Stomach (tissue), 9 donors: ENCODE measurements around the gene CRIM1. TPM values are rescaled to one million over a fixed set of nuclear protein-coding genes. Genes with fewer than 3 reads are reported as not detected.
A peak's percentile ranks its signal among the peaks of the same experiment; 100 is the strongest.

Experiments
- DNase-seq, 2 donors: peaks; one replicate each; pipeline versions ENCODE4 v3.0.0 to v3.0.0-alpha.2; 2013 to 2019
- H3K27ac ChIP-seq, 5 donors: fragments of 200-600 bp in 4 of 5; sonication (generic) in 4 of 5; one replicate each; pipeline ENCODE4 v1.5.1; 2013 to 2019; ENCODE audit warnings: mild to moderate bottlenecking in 1 of 5, moderate library complexity in 1 of 5
- H3K27me3 ChIP-seq, 3 donors: fragments of 200-600 bp; sonication (generic); one replicate each; pipeline ENCODE4 v1.5.1; 2017 to 2019; ENCODE audit warnings: mixed run types in 1 of 3
- H3K36me3 ChIP-seq, 4 donors: fragments of 200-600 bp; sonication (generic); 1 replicate in 3 of 4; 2 replicates in 1 of 4; pipeline ENCODE4 v1.5.1; 2016 to 2019
- H3K4me1 ChIP-seq, 4 donors: fragments of 200-600 bp; sonication (generic); one replicate each; pipeline ENCODE4 v1.5.1; 2016 to 2019
- H3K4me3 ChIP-seq, 4 donors: fragments of 200-600 bp; sonication (generic) in 3 of 4; one replicate each; pipeline ENCODE4 v1.5.1; 2016 to 2019; ENCODE audit warnings: mild to moderate bottlenecking in 1 of 4
- H3K9me3 ChIP-seq, 4 donors: fragments of 200-600 bp; sonication (generic); one replicate each; pipeline ENCODE4 v1.5.1; 2016 to 2019
- CTCF ChIP-seq, 7 experiments: fragments of 450-650 bp in 4 of 7; fragments of 200-600 bp in 3 of 7; sonication (generic) in 3 of 7; IDR thresholded peaks; one replicate each; pipeline ENCODE4 v1.5.1; 2016 to 2019; ENCODE audit warnings: antibody characterized with exemption in 7 of 7, control low read depth in 2 of 7, mild to moderate bottlenecking in 1 of 7
- EP300 ChIP-seq: sonication (generic); formaldehyde crosslinking; IDR thresholded peaks from one replicate; pipeline ENCODE4 v1.6.1; 2017; ENCODE audit warnings: antibody characterized with exemption
- POLR2A ChIP-seq, 4 donors: fragments of 450-650 bp; IDR thresholded peaks; one replicate each; pipeline ENCODE4 v1.6.1; 2016; ENCODE audit warnings: antibody characterized with exemption in 4 of 4, control low read depth in 2 of 4, mild to moderate bottlenecking in 1 of 4, moderate library complexity in 1 of 4
- POLR2AphosphoS5 ChIP-seq, 3 donors: sonication (generic); formaldehyde crosslinking; IDR thresholded peaks; one replicate each; pipeline ENCODE4 v1.6.1; 2016; ENCODE audit warnings: antibody characterized with exemption in 3 of 3
- WGBS, 5 donors: extraction: QIAGEN DNeasy Blood & Tissue Kit in 3 of 5; methylation state at CpG; one replicate each; pipeline versions ENCODE4 v1.1.5 to v1.1.7; 2013 to 2018; 5-methylcytosine and 5-hydroxymethylcytosine counted together
- intact Hi-C: fragments of 100-400 bp; cut with DNase I; formaldehyde crosslinking; loops from one replicate; pipeline ENCODE4 v1.15.1; 2023; ENCODE audit warnings: low total_unique reads
- polyA plus RNA-seq, 3 donors: library from polyadenylated mRNA; stranded (reverse); fragments of 200-250 nt; gene quantifications; one replicate each; pipeline ENCODE4 v1.2.3, GENCODE V29; 2013
- total RNA-seq, 5 donors: library from RNA; depleted of rRNA; stranded (reverse); fragments of >200 nt; gene quantifications; one replicate each; pipeline versions ENCODE4 v1.1.0 to v1.2.3, GENCODE V29; 2014 to 2016
- donor health status: healthy with polysubstance abuse.
- donor health status: Bipolar disorder and iron deficiency.
- donor health status: healthy.

CRIM1 gene
- total and polyA plus RNA-seq, 8 donors, result 3.1 to 158 (median 50.7) TPM

DNA sequence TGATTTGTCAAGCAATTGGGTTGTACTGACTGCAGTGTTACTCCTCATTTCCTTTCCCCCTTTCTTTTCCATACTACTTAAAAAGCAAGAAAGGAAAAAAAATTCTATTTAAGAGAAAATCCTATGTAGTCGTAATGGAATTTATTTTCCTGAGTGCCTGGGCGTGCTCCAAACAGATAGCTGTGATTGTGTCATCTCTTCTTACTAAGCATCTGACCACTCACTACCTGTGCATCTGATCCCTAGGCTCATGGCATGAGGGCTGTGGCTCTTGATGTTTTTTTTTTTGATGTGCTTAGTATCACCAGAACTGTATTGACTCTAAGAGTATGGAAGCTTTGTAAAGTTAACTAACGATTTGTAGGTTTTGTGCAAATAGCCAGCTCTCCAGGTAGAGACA, 19.0 kb downstream of the CRIM1 start:
- WGBS, 5 donors, result 84 to 94% (median 88%) methylated on average over 3 of the region's 3 CpGs

DNA sequence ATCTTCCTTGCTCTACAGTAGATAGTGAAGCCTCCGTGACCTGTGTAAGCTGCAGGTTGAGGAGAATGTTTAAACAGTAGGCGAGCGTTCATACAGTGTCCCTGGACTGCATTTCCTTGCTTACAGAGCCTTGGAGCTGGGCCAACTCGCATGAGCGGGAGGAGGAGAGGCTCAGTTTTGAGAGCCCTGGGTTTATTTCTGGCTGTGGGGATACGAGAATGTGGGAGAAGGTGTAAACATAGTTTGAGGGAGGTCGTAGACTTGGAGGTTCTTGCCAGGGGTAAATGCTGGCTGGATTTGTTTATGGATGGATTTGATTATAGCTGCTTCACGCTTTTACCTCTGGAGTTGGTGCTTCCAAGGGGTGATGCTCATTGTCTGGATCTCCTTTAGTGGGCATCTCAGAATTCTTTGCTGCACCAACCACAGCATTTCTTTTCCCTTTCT, 20.8 kb downstream of the CRIM1 start:
- WGBS, 5 donors, result 15 to 21% (median 20%) methylated on average over 8 of the region's 8 CpGs
- Histone ChIP-seq H3K4me1 (peaks cover 32 to 70% (median 53%) of the 10 kb centered on the region in 4 donors), H3K4me3 (no peak overlapping the region)

More for the DNA sequence above, 19.0 kb downstream of the CRIM1 start:
- Histone ChIP-seq H3K9me3 (no peaks in the 10 kb centered on the region), H3K4me3 (no peak overlapping the region), H3K4me1 (peaks cover 38 to 77% (median 64%) of the 10 kb centered on the region in 4 donors), H3K27me3 (no peaks in the 10 kb centered on the region), H3K27ac (peak overlapping the region in 1 of 5 donors; percentile 69), H3K36me3 (no peaks in the 10 kb centered on the region)
- no peak for TF ChIP-seq POLR2A (IDR thresholded peaks at IDR 0.05)
- TF ChIP-seq POLR2AphosphoS5 (IDR thresholded peaks at IDR 0.05), result no peak
- no peak for TF ChIP-seq EP300
- no peak for TF ChIP-seq CTCF (IDR thresholded peaks at IDR 0.05)
- intact Hi-C loops, result no loop called here
- no peak for DNase-seq

GRCh38 chr2:36376992-36377738, 21.6 kb downstream of the CRIM1 start:
- Histone ChIP-seq H3K36me3 (no peaks in the 10 kb centered on the region), H3K4me1 (peaks cover 24 to 63% (median 48%) of the 10 kb centered on the region in 4 donors), H3K9me3 (no peaks in the 10 kb centered on the region), H3K4me3 (no peak overlapping the region), H3K27ac (peak overlapping the region in 3 of 5 donors; percentile 3 to 48 (median 36)), H3K27me3 (no peaks in the 10 kb centered on the region)
- TF ChIP-seq POLR2AphosphoS5 (IDR thresholded peaks at IDR 0.05) (peak in 1 of 3 donors; percentile 42), CTCF (IDR thresholded peaks at IDR 0.05) (no peak)
- DNase-seq, result peak in 1 of 2 donors; percentile 52
- WGBS, 5 donors, result 74 to 89% (median 82%) methylated on average over 4 to 5 of the region's 5 CpGs
- intact Hi-C loops, result no loop called here

More for the DNA sequence above, 20.8 kb downstream of the CRIM1 start:
- TF ChIP-seq POLR2A (IDR thresholded peaks at IDR 0.05) (no peak), CTCF (IDR thresholded peaks at IDR 0.05) (no peak), POLR2AphosphoS5 (IDR thresholded peaks at IDR 0.05) (peak in 1 of 3 donors; percentile 18)
- H3K27me3 ChIP-seq, result no peaks in the 10 kb centered on the region
- no peaks in the 10 kb centered on the region for H3K9me3 ChIP-seq
- no peaks in the 10 kb centered on the region for H3K36me3 ChIP-seq
- peak; percentile 84 to 91 for DNase-seq
- intact Hi-C loops, result no loop called here
- peak overlapping the region in 3 of 5 donors; percentile 3 to 48 (median 36) for H3K27ac ChIP-seq

DNA sequence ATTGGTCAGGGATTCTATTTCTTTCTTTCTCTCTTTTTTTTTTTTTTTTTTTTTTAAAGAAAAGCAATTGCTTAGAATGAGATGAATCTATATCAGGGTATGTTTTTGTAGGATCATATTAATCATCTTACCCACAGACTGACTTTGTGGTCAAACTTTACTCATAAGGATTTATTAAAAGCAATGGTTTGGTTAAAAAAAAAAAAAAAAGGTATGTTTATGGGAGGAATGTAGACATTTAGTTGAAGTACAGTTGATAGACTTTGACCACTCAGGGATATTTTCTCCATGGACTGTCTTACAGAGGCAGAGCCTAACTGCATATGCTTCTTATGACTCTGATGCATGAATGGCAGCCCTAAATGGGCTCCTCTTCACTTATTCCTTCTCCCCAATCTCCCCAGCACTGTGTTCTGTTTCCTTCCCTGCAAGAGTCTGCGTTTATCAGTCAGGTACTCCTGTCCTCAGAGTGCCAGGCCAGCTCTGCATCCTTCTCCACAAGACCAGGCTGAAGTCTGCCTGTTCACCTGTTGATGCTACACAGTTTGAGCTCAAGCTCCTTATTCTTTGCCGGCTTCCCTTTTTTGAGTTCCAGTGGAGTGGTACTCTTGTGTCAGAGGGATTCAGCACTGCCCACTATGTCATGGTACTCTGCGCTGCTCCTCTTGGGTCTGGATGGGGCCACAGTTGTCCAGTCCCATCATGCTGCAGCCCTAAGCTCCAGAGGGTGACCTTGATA, 24.3 kb downstream of the CRIM1 start:
- intact Hi-C loops, result no loop called here
- peaks cover 7 to 39% (median 27%) of the 10 kb centered on the region in 4 donors for H3K4me1 ChIP-seq
- H3K36me3 ChIP-seq, result no peaks in the 10 kb centered on the region
- no peak overlapping the region for H3K27ac ChIP-seq
- no peaks in the 10 kb centered on the region for H3K27me3 ChIP-seq
- WGBS, 5 donors, result 88 to 97% (median 93%) methylated on average over 3 of the region's 3 CpGs
- DNase-seq, result no peak
- TF ChIP-seq POLR2A (IDR thresholded peaks at IDR 0.05) (no peak), EP300 (no peak), POLR2AphosphoS5 (IDR thresholded peaks at IDR 0.05) (no peak), CTCF (IDR thresholded peaks at IDR 0.05) (no peak)
- H3K9me3 ChIP-seq, result no peaks in the 10 kb centered on the region
- H3K4me3 ChIP-seq, result no peak overlapping the region
